Globus pallidus (tissue), 1 donor: ENCODE measurements around the gene HIPK2.

Experiments used
- DNase-seq: peaks from one replicate; pipeline ENCODE4 v3.0.0-alpha.2; 2015; ENCODE audit warnings: low spot score

Gene HIPK2

GRCh38 chr7:139777948-139778841, at the start of gene HIPK2:
Gene HIPK2 (minus strand): TSS chr7:139777998. CDS start chr7:139777623, 375 bp downstream.
- DNase-seq, result peak; percentile 78

- DNase-seq, result no peak
Observed at GRCh38 chr7:139827042-139827441, 49.2 kb upstream of the HIPK2 start.

GRCh38 chr7:139825666-139826290, 48.0 kb upstream of the HIPK2 start:
- no peak for DNase-seq

- no peak for DNase-seq
Observed at GRCh38 chr7:139823959-139824521, 46.2 kb upstream of the HIPK2 start.

- DNase-seq, result no peak
Observed at GRCh38 chr7:139822855-139823254, 45.1 kb upstream of the HIPK2 start.

- DNase-seq, result no peak
Observed at GRCh38 chr7:139821349-139822105, 43.7 kb upstream of the HIPK2 start.

- no peak for DNase-seq
Observed at GRCh38 chr7:139820089-139820488, 42.3 kb upstream of the HIPK2 start.

- DNase-seq, result no peak
Observed at GRCh38 chr7:139817249-139817648, 39.5 kb upstream of the HIPK2 start.

- no peak for DNase-seq
Observed at GRCh38 chr7:139813689-139814088, 35.9 kb upstream of the HIPK2 start.

- no peak for DNase-seq
Observed at GRCh38 chr7:139813151-139813550, 35.4 kb upstream of the HIPK2 start.

GRCh38 chr7:139811066-139811465, 33.3 kb upstream of the HIPK2 start:
- no peak for DNase-seq

GRCh38 chr7:139808846-139809442, 31.1 kb upstream of the HIPK2 start:
- DNase-seq, result no peak

- no peak for DNase-seq
Observed at GRCh38 chr7:139808427-139808826, 30.6 kb upstream of the HIPK2 start.

- no peak for DNase-seq
Observed at GRCh38 chr7:139807009-139807408, 29.2 kb upstream of the HIPK2 start.

GRCh38 chr7:139804571-139804970, 26.8 kb upstream of the HIPK2 start:
- DNase-seq, result no peak

- DNase-seq, result peak; percentile 37
Observed at GRCh38 chr7:139799586-139799985, 21.8 kb upstream of the HIPK2 start.

- DNase-seq, result peak; percentile 22
Observed at GRCh38 chr7:139798892-139799291, 21.1 kb upstream of the HIPK2 start.

GRCh38 chr7:139798221-139798620, 20.4 kb upstream of the HIPK2 start:
- no peak for DNase-seq

- DNase-seq, result no peak
Observed at GRCh38 chr7:139797607-139798006, 19.8 kb upstream of the HIPK2 start.

- no peak for DNase-seq
Observed at GRCh38 chr7:139791316-139791715, 13.5 kb upstream of the HIPK2 start.

GRCh38 chr7:139784648-139785047, 6.8 kb upstream of the HIPK2 start:
- DNase-seq, result no peak
